B cell (primary cell): ENCODE measurements around the gene ARSD. TPM values are rescaled to one million over a fixed set of nuclear protein-coding genes. Genes with fewer than 3 reads are reported as not detected.

ENCODE experiments used
- ATAC-seq: fragments of 200-7000 bp; cut with Tn5 transposase; one replicate; pipeline ENCODE4 v1.10.0; 2021; ENCODE audit warnings: low read depth, mild to moderate bottlenecking, moderate number of reproducible peaks, moderate library complexity
- CTCF ChIA-PET: fragments of 350-600 bp; sonication (Branson Sonifier 250); formaldehyde crosslinking; loops from one replicate; lab custom pipeline; 2021; ENCODE audit warnings: antibody characterized with exemption, inconsistent platforms; lab: Charles Lee
- POLR2A ChIA-PET: fragments of 350-600 bp; sonication (Branson Sonifier 250); formaldehyde crosslinking; loops from one replicate; lab custom pipeline; 2021; ENCODE audit warnings: antibody characterized with exemption; lab: Charles Lee
- DNase-seq: peaks from one replicate; pipeline ENCODE4 v3.0.0; 2013
- H2AFZ ChIP-seq: 2 replicates; pipeline ENCODE4 v1.6.1; 2012; ENCODE audit warnings: mild to moderate bottlenecking, low read depth, low read length; ENCODE audit not compliant: insufficient read depth, poor library complexity, severe bottlenecking
- H3K27ac ChIP-seq, 2 donors: 1 replicate in 1 of 2; 2 replicates in 1 of 2; pipeline ENCODE4 v1.5.1; 2012 to 2013; ENCODE audit warnings: low read length in 2 of 2, mild to moderate bottlenecking in 2 of 2, moderate library complexity in 1 of 2
- H3K27me3 ChIP-seq, 4 experiments: fragments of 200-600 bp in 1 of 4; sonication (generic) in 1 of 4; replicated peaks in 1 of 4; 1 replicate in 2 of 4; 2 replicates in 2 of 4; pipeline versions ENCODE4 v1.6.1 to v1.7.0; 2013 to 2016; ENCODE audit warnings: low read length in 3 of 4, mild to moderate bottlenecking in 2 of 4, mixed read lengths in 1 of 4, moderate library complexity in 1 of 4; ENCODE audit not compliant: insufficient read depth in 4 of 4, control insufficient read depth in 3 of 4; ENCODE audit errors: control extremely low read depth in 1 of 4
- H3K36me3 ChIP-seq, 2 experiments: replicated peaks in 1 of 2; 1 replicate in 1 of 2; 2 replicates in 1 of 2; pipeline versions ENCODE4 v1.6.1 to v1.7.1; 2013; ENCODE audit warnings: low read length in 1 of 2; ENCODE audit not compliant: insufficient read depth in 2 of 2, control insufficient read depth in 1 of 2; ENCODE audit errors: control extremely low read depth in 1 of 2, extremely low read depth in 1 of 2
- H3K4me1 ChIP-seq, 2 donors: fragments of 200-600 bp in 1 of 2; sonication (generic) in 1 of 2; 1 replicate in 1 of 2; 2 replicates in 1 of 2; pipeline versions ENCODE4 v1.5.1 to v1.6.1; 2013 to 2017; ENCODE audit warnings: low read length in 2 of 2; ENCODE audit not compliant: control insufficient read depth in 2 of 2, insufficient read depth in 2 of 2
- H3K4me2 ChIP-seq: replicated peaks from 2 replicates; pipeline ENCODE3; 2012; ENCODE audit warnings: mild to moderate bottlenecking, low read depth, low read length; ENCODE audit not compliant: poor library complexity, severe bottlenecking
- H3K4me3 ChIP-seq, 5 experiments: fragments of 200-600 bp in 1 of 5; sonication (generic) in 1 of 5; 1 replicate in 3 of 5; 2 replicates in 2 of 5; pipeline versions ENCODE4 v1.5.1 to v1.7.0; 2011 to 2016; ENCODE audit warnings: low read length in 4 of 5, mild to moderate bottlenecking in 4 of 5, low read depth in 2 of 5, control low read depth in 1 of 5, moderate library complexity in 1 of 5; ENCODE audit not compliant: insufficient read depth in 1 of 5; ENCODE audit errors: control extremely low read depth in 1 of 5, extremely low read depth in 1 of 5
- H3K79me2 ChIP-seq: fragments of 200-600 bp; sonication (generic); one replicate; pipeline ENCODE4 v1.6.0; 2016; ENCODE audit warnings: low read length; ENCODE audit not compliant: control insufficient read depth, insufficient read depth
- H3K9ac ChIP-seq: fragments of 200-600 bp; sonication (generic); 2 replicates; pipeline ENCODE4 v1.6.1; 2017; ENCODE audit warnings: mild to moderate bottlenecking, low read length, moderate library complexity
- H3K9me3 ChIP-seq, 3 donors: one replicate each; pipeline versions ENCODE4 v1.6.1 to v1.7.1; 2013; ENCODE audit warnings: low read length in 2 of 3; ENCODE audit not compliant: control insufficient read depth in 2 of 3, insufficient read depth in 1 of 3; ENCODE audit errors: control extremely low read depth in 1 of 3
- H4K20me1 ChIP-seq: 2 replicates; pipeline ENCODE4 v1.6.0; 2012; ENCODE audit warnings: mild to moderate bottlenecking, low read length; ENCODE audit not compliant: insufficient read depth, control insufficient read depth, poor library complexity, severe bottlenecking
- H3K27ac Mint-ChIP-seq: one replicate; pipeline ENCODE4 v1.8.0; 2021; ENCODE audit warnings: mixed read lengths
- H3K27me3 Mint-ChIP-seq: one replicate; pipeline ENCODE4 v1.8.0; 2021; ENCODE audit warnings: mixed read lengths
- H3K4me1 Mint-ChIP-seq: one replicate; pipeline ENCODE4 v1.8.0; 2021; ENCODE audit warnings: mixed read lengths
- H3K4me3 Mint-ChIP-seq: one replicate; pipeline ENCODE4 v1.8.0; 2021; ENCODE audit warnings: mixed read lengths
- H3K9me3 Mint-ChIP-seq: one replicate; pipeline ENCODE4 v1.8.0; 2022; ENCODE audit warnings: mixed read lengths; ENCODE audit not compliant: insufficient read depth
- CTCF ChIP-seq: fragments of 200-600 bp; IDR thresholded peaks from one replicate; pipeline ENCODE4 v1.8.0; 2022; ENCODE audit warnings: antibody characterized with exemption, mild to moderate bottlenecking
- EZH2 ChIP-seq: IDR thresholded peaks from 2 replicates; pipeline ENCODE4 v1.6.1; 2012; ENCODE audit warnings: borderline replicate concordance, low read depth, mild to moderate bottlenecking, moderate library complexity, low read length; ENCODE audit not compliant: insufficient read depth, poor library complexity, severe bottlenecking
- WGBS: methylation state at CpG from one replicate; pipeline ENCODE4 v1.1.5; 2013; ENCODE audit warnings: missing lambda C conversion rate; ENCODE audit not compliant: insufficient coverage; 5-methylcytosine and 5-hydroxymethylcytosine counted together
- intact Hi-C: fragments of 100-400 bp; cut with micrococcal nuclease; formaldehyde crosslinking; loops from one replicate; pipeline ENCODE4 v1.10.0; 2022
- polyA plus RNA-seq: library from polyadenylated mRNA; depleted of rRNA; stranded (reverse); fragments of >200 nt; gene quantifications from 2 replicates; pipeline ENCODE4 v1.2.3, GENCODE V29; 2012
- total RNA-seq, 2 donors: library from RNA; stranded (reverse); fragments of 120-200 nt in 1 of 2; gene quantifications; 1 replicate in 1 of 2; 2 replicates in 1 of 2; pipeline versions ENCODE4 v1.2.3 to v1.2.4, GENCODE V29; 2013 to 2022

The ARSD gene
- total and polyA plus RNA-seq, 2 donors (not counting 1 experiment from before 2014, with no cell fraction given) = 2.7 to 13.3 TPM

- CTCF ChIA-PET = no interaction called here
- intact Hi-C loops = no loop called here
- DNase-seq = no peak
These were observed 71.6 kb downstream of the ARSD start for GRCh38 chrX:2857566-2857965.

GRCh38 chrX:2855761-2856160 is 73.4 kb downstream of the ARSD start:
- DNase-seq (no peak), ATAC-seq (no peak)
- H3K27me3 ChIP-seq = no peaks in the 10 kb centered on the region
- no peak overlapping the region for H3K4me2 ChIP-seq
- H3K36me3 ChIP-seq = no peaks in the 10 kb centered on the region
- H3K4me1 ChIP-seq = no peaks in the 10 kb centered on the region
- no peak for TF ChIP-seq EZH2
- no peak for TF ChIP-seq CTCF
- no peak overlapping the region for H2AFZ ChIP-seq
- H3K9ac ChIP-seq = no peak overlapping the region
- POLR2A ChIA-PET = no interaction called here
- no peak overlapping the region for H3K4me3 ChIP-seq
- no peak overlapping the region for H3K27ac ChIP-seq
- intact Hi-C loops = no loop called here
- H3K27ac Mint-ChIP-seq = no peak overlapping the region
- no peaks in the 10 kb centered on the region for H4K20me1 ChIP-seq
- no peak overlapping the region for H3K4me3 Mint-ChIP-seq
- no peaks in the 10 kb centered on the region for H3K9me3 Mint-ChIP-seq
- no peaks in the 10 kb centered on the region for H3K79me2 ChIP-seq
- WGBS = 100% methylated on average over 2 of the region's 2 CpGs
- CTCF ChIA-PET = no interaction called here
- no peaks in the 10 kb centered on the region for H3K4me1 Mint-ChIP-seq
- no peaks in the 10 kb centered on the region for H3K27me3 Mint-ChIP-seq
- H3K9me3 ChIP-seq = no peaks in the 10 kb centered on the region

More at GRCh38 chrX:2857566-2857965, 71.6 kb downstream of the ARSD start:
- no peak overlapping the region for H3K9ac ChIP-seq
- no peak overlapping the region for H3K4me2 ChIP-seq
- no peaks in the 10 kb centered on the region for H3K4me1 ChIP-seq
- H3K27ac Mint-ChIP-seq = no peak overlapping the region
- peaks cover 3% of the 10 kb centered on the region for H3K27me3 Mint-ChIP-seq
- no peaks in the 10 kb centered on the region for H3K79me2 ChIP-seq
- no CpG with 5 or more reads among the region's 3 CpGs for WGBS
- POLR2A ChIA-PET = no interaction called here
- H3K27ac ChIP-seq = no peak overlapping the region
- TF ChIP-seq CTCF (no peak), EZH2 (no peak)
- H2AFZ ChIP-seq = no peak overlapping the region
- no peak for ATAC-seq
- no peaks in the 10 kb centered on the region for H3K9me3 ChIP-seq
- H3K9me3 Mint-ChIP-seq = no peaks in the 10 kb centered on the region
- H3K27me3 ChIP-seq = no peaks in the 10 kb centered on the region
- no peaks in the 10 kb centered on the region for H3K4me1 Mint-ChIP-seq
- H3K4me3 Mint-ChIP-seq = no peak overlapping the region
- H4K20me1 ChIP-seq = no peaks in the 10 kb centered on the region
- no peaks in the 10 kb centered on the region for H3K36me3 ChIP-seq
- H3K4me3 ChIP-seq = no peak overlapping the region
